HCT116 (cell line): ENCODE results near the gene SAMD9.

Source experiments
- ATF3 ChIP-seq: IDR thresholded peaks from 2 replicates; pipeline ENCODE4 v1.6.1; 2012
- CBX3 ChIP-seq: IDR thresholded peaks from 2 replicates; pipeline ENCODE4 v1.6.1; 2012; ENCODE audit warnings: low read depth
- CTCF ChIP-seq, 3 experiments: fragments of 200-600 bp in 1 of 3; sonication (generic) in 1 of 3; IDR thresholded peaks in 2 of 3; conservative IDR thresholded peaks in 1 of 3; 2 replicates each; pipeline ENCODE4 v1.5.1; 2012 to 2017; ENCODE audit warnings: low read depth in 2 of 3, low read length in 2 of 3, antibody characterized with exemption in 1 of 3, borderline replicate concordance in 1 of 3, control low read depth in 1 of 3, mild to moderate bottlenecking in 1 of 3, mixed read lengths in 1 of 3, mixed run types in 1 of 3, moderate library complexity in 1 of 3; ENCODE audit not compliant: insufficient read depth in 1 of 3
- EZH2 ChIP-seq: fragments of 200-600 bp; sonication (generic); IDR thresholded peaks from 2 replicates; pipeline ENCODE4 v1.6.1; 2017; ENCODE audit warnings: antibody characterized with exemption, mixed run types
- EZH2phosphoT487 ChIP-seq: fragments of 200-600 bp; IDR thresholded peaks from 2 replicates; pipeline ENCODE4 v1.6.1; 2018; ENCODE audit warnings: antibody characterized with exemption, borderline replicate concordance
- MAX ChIP-seq: IDR thresholded peaks from 2 replicates; pipeline ENCODE4 v1.6.1; 2012
- POLR2A ChIP-seq: IDR thresholded peaks from 2 replicates; pipeline ENCODE4 v1.7.0; 2011; ENCODE audit warnings: borderline replicate concordance; ENCODE audit not compliant: insufficient read depth, insufficient read length; ENCODE audit errors: extremely low read depth
- POLR2AphosphoS5 ChIP-seq: IDR thresholded peaks from 2 replicates; pipeline ENCODE4 v1.6.1; 2011; ENCODE audit warnings: mild to moderate bottlenecking, low read depth, low read length, moderate library complexity
- RAD21 ChIP-seq: IDR thresholded peaks from 2 replicates; pipeline ENCODE4 v1.6.1; 2012; ENCODE audit warnings: low read depth, mild to moderate bottlenecking
- REST ChIP-seq: IDR thresholded peaks from 2 replicates; pipeline ENCODE4 v1.6.1; 2012; ENCODE audit warnings: low read depth
- YY1 ChIP-seq: IDR thresholded peaks from 2 replicates; pipeline ENCODE4 v1.6.1; 2011; ENCODE audit warnings: low read length, low read depth, moderate library complexity, mild to moderate bottlenecking; ENCODE audit not compliant: insufficient replicate concordance; ENCODE audit errors: extremely low read depth
- ZBTB33 ChIP-seq: IDR thresholded peaks from 2 replicates; pipeline ENCODE4 v1.6.1; 2011; ENCODE audit warnings: mild to moderate bottlenecking, low read length, moderate library complexity; ENCODE audit not compliant: insufficient replicate concordance; ENCODE audit errors: extremely low read depth

GRCh38 chr7:93060865-93061264, 56.9 kb downstream of the SAMD9 start:
- TF ChIP-seq RAD21 (no peak), CTCF (IDR thresholded peaks at IDR 0.05 in 2 of 3, conservative IDR thresholded peaks at IDR 0.05 in 1 of 3; ENCODE audit: borderline replicate concordance in 1 of 3, insufficient read depth in 1 of 3, low read depth in 2 of 3, low read length in 2 of 3) (no peak), MAX (no peak), EZH2 (no peak), REST (no peak), CBX3 (no peak), YY1 (no peak), EZH2phosphoT487 (no peak), POLR2AphosphoS5 (no peak), POLR2A (no peak), ATF3 (no peak), ZBTB33 (no peak)
